Measurements from ENCODE around the gene TMEM130.

TMEM130 gene

DNA sequence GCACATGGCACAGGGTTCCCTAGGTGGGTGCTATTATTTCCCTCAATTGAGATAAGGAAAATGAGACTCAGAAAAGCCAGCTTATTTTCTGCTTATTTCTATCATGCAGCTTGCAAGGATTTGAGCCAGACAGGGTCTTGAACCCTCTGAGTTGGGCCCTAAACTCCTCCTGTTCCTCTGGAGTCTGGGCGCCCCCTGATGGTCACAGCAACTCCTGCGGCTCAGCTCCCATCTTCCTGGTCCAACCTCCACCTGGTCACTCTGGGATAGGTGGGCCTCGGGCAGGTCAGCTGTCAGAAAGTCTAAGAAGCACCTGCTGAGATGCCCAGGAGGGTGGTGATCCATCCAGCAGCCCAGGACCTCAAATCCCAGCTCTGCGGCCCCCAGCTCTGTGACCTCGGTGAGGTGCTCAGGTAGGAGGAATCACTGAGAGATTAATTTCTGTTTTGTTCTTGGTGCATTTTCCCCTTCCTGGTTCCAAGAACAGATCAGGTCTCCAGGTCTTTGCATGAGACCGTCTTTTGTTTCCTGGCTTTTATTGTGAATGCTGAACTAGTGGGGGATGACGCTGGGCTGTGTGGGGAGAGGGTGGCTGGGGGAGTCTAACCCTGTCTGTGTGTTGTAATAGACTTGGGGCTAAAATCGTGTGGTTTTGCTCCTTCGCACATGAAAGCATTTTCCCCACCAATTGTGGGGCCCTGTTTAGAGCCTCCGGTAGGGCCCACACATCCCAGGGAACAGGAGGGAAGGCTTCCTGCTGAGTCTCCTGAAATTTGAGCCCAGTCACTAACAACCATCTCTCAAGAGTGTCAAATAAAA is 32.8 kb downstream of the TMEM130 start:
- H3K4me3 ChIP-seq (ENCODE audit: low read depth, low read length): no peak overlapping the region
- TF ChIP-seq, protein P1, sequence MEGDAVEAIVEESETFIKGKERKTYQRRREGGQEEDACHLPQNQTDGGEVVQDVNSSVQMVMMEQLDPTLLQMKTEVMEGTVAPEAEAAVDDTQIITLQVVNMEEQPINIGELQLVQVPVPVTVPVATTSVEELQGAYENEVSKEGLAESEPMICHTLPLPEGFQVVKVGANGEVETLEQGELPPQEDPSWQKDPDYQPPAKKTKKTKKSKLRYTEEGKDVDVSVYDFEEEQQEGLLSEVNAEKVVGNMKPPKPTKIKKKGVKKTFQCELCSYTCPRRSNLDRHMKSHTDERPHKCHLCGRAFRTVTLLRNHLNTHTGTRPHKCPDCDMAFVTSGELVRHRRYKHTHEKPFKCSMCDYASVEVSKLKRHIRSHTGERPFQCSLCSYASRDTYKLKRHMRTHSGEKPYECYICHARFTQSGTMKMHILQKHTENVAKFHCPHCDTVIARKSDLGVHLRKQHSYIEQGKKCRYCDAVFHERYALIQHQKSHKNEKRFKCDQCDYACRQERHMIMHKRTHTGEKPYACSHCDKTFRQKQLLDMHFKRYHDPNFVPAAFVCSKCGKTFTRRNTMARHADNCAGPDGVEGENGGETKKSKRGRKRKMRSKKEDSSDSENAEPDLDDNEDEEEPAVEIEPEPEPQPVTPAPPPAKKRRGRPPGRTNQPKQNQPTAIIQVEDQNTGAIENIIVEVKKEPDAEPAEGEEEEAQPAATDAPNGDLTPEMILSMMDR (IDR thresholded peaks at IDR 0.05; ENCODE audit: borderline replicate concordance, insufficient read depth, low read depth, low read length): peak; percentile 81

DNA sequence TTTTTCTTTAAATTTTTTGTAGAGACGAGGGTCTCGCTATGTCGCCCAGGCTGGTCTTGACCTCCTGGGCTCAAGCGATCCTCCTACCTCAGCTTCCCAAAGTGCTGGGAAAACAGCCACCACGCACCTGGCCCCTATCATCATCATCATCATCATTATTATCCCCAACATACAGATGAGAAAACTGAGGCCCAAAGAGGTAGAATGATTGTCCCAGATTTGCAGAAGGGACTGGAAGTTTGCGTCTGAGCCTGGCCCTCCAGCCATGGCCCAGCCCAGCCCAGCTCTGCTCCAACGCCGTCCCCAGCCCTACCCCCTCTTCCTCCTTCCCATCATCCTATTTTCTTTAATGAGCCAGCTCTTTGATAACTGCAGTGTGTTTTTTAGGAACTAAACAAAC is 34.9 kb downstream of the TMEM130 start:
- H3K4me3 ChIP-seq (ENCODE audit: low read depth, low read length): no peak overlapping the region
- TF ChIP-seq, protein P1 (IDR thresholded peaks at IDR 0.05; ENCODE audit: borderline replicate concordance, insufficient read depth, low read depth, low read length): no peak

- TF ChIP-seq, protein P1 (IDR thresholded peaks at IDR 0.05; ENCODE audit: borderline replicate concordance, insufficient read depth, low read depth, low read length): no peak
- no peak overlapping the region for H3K4me3 ChIP-seq (ENCODE audit: low read depth, low read length)
These were observed 36.8 kb downstream of the TMEM130 start for GRCh38 chr7:98833022-98833421.

GRCh38 chr7:98831641-98832221 is 38.1 kb downstream of the TMEM130 start:
- no peak overlapping the region for H3K4me3 ChIP-seq (ENCODE audit: low read depth, low read length)
- TF ChIP-seq, protein P1 (IDR thresholded peaks at IDR 0.05; ENCODE audit: borderline replicate concordance, insufficient read depth, low read depth, low read length): peak; percentile 58; the same call in 1 of the 2 replicates

- H3K4me3 ChIP-seq (ENCODE audit: low read depth, low read length): no peak overlapping the region
- TF ChIP-seq, protein P1 (IDR thresholded peaks at IDR 0.05; ENCODE audit: borderline replicate concordance, insufficient read depth, low read depth, low read length): no peak
These were observed 38.8 kb downstream of the TMEM130 start for GRCh38 chr7:98830972-98831548.

DNA sequence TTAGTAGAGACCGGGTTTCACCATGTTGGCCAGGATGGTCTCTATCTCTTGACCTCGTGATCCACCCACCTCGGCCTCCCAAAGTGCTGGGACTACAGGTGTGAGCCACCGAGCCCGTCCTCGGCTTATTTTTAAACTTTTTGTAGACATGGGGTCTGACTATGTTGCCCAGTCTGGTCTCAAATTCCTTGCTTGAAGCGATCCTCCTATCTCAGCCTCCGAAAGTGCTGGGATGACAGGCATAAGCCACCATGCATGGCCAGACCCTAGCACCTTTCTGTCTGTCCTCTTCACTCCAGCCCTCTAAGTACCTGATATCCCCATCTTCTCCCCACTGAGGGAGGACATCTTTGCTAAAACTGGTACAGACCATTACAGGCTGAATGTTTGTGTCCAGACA is 41.4 kb downstream of the TMEM130 start:
- TF ChIP-seq, protein P1 (IDR thresholded peaks at IDR 0.05; ENCODE audit: borderline replicate concordance, insufficient read depth, low read depth, low read length): no peak
- no peak overlapping the region for H3K4me3 ChIP-seq (ENCODE audit: low read depth, low read length)

All from GM12875 (cell line).